DMS153 treated with DMSO at 0.1 percent for 48 hours (cell line): ENCODE data around the gene PYURF.

Experiments used
- DNase-seq: peaks from one replicate; lab custom pipeline; 2025; ENCODE audit not compliant: unreplicated experiment; lab: John Stamatoyannopoulos, UW

The PYURF gene

GRCh38 chr4:88514557-88515511 is 8.7 kb downstream of the PYURF start:
- DNase-seq: peak; percentile 46

DNA sequence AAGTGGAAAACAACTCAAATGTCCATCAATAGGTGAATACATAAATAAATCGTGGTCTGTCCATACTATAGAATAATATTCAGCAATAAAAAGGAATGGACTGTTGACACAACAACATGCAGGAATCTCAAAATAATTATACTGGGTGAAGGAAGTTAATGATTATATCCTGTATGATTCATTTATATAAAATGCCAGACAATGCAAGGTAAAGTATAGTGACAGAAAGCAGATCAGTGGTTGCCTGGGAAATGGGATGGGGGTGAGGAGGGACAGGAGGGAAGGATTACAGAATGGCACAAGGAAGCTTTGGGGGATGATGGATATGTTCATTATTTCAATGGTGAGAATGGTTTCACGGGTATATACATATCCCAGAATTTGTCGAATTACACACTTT is 12.3 kb downstream of the PYURF start:
- DNase-seq: no peak

GRCh38 chr4:88503344-88503743 is 20.2 kb downstream of the PYURF start:
- no peak for DNase-seq

DNA sequence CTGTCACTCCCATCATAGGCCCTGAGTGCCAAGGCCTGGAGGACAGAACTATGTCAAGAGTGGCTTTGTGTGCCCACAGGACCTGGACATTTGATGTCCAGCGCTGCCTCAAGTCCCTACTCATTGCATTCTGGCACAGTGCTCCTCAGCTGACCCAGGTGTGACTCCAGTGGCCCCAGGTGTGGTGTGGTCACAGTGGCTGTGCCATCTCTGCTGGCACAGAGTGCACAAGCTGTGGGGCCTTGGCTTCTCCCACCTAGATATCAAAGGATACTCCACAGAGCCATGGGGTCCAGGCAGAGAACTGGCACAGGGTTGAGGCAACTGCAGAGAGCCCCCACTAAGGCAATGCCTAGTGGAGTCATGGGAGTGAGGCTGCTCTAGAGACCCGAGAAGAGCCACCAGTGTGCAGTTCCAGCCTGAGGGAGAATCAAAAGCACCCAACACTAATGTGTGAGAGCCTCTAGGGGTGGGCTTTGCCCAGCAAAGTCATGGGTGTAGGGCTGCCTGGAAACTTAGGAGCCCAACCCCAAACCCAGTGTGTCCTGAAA is 25.6 kb downstream of the PYURF start:
- DNase-seq: no peak

GRCh38 chr4:88489100-88489761 is 34.3 kb downstream of the PYURF start:
- no peak for DNase-seq

DNA sequence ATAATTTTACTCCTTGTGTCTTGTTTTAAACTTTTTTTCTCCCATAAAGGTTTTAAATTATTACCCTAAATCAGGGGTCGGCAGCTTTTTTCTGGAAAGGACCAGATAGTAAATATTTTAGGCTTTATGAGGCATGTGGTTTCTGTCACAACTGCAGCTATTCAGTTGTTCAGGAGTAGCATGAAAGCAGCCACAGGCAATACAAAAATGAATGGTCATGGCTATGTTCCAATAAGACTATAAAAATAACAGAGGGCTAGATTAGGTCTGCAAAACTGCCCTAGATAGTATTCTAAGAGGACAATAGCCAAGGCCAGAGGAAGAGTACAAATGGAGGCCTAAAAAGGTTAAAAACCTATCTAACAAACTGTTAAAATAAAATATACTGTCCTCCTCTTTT is 42.0 kb downstream of the PYURF start:
- DNase-seq: no peak

DNA sequence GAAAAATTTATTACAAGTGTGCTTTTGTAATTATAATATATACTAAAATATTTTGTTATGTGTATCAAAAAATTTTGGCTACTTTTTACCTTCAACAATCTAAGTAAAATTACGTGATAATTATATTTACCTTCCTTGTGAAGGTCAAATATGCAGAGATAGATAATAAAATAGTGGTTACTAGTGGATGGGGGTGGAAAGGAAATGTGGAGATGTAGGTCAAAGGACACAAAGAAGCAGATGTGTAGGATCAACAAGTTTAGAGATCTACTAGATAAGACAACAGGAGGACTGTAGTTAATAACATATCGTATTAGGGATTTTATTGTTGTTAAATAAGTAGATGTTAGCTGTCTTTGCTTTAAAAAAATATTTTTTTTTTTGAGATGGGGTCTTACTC is 45.3 kb downstream of the PYURF start:
- DNase-seq: no peak

GRCh38 chr4:88477229-88477860 is 46.2 kb downstream of the PYURF start:
- DNase-seq: no peak
